Cardiac fibroblast (primary cell): ENCODE results near the gene MYO9A.
"Not testable (repeated sequence)": the region's sequence is repeated elsewhere in the genome, so short reads cannot be mapped to it uniquely, and the experiment has no call there.

Experiments used
- DNase-seq, 2 donors: peaks; one replicate each; pipeline versions ENCODE4 v3.0.0 to v3.0.0-alpha.2; 2010; ENCODE audit warnings: low read depth in 2 of 2
- H3K4me3 ChIP-seq, 2 donors: replicated peaks in 1 of 2; 1 replicate in 1 of 2; 2 replicates in 1 of 2; pipeline ENCODE4 v1.5.1; 2011; ENCODE audit warnings: low read depth in 2 of 2, low read length in 2 of 2, mild to moderate bottlenecking in 2 of 2, moderate library complexity in 1 of 2
- CTCF ChIP-seq: IDR thresholded peaks from one replicate; pipeline ENCODE4 v1.5.1; 2011; ENCODE audit warnings: low read depth, mild to moderate bottlenecking, low read length, inconsistent platforms

The MYO9A gene

DNA sequence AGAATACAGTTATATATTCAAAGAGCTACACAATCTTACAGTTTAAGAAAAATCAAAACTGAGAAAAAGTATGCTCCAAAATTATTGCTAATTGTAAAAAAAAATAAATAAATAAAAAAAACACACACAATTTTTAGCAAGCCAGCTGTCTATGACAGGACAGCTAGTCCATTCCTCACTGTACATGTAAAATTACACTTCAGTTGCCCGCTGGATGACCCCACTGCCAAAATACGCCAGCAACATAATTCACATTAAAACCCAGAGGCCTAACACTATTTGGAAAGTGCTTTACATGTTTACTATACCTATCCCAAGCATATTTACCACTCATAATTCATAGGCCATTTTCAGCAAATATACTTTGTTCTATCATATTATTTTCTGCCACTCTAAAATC, 5.8 kb downstream of the MYO9A start:
- DNase-seq, result peak; percentile 16 to 27
- no peak for TF ChIP-seq CTCF
- H3K4me3 ChIP-seq, result no peak overlapping the region

GRCh38 chr15:72110355-72110754, 7.6 kb downstream of the MYO9A start:
- no peak overlapping the region for H3K4me3 ChIP-seq
- no peak for DNase-seq
- TF ChIP-seq CTCF, result no peak

DNA sequence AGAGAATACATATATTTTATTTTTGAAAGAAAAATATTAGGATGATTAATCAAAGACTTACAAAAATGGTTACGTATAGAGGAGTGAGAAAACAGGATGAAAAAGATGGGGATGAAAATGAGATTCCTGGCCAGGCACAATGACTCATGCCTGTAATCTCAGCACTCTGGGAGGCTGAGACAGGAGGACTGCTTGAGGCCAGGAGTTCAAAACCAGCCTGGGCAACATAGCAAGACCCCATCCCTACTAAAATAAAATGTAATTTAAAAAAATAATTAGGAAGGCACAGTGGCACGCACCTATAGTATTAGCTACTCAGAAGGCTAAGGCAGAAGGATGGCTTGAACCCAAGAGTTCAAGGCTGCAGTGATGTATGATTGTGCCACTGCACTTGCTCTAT, 11.9 kb downstream of the MYO9A start:
- H3K4me3 ChIP-seq, result no peak overlapping the region
- DNase-seq, result no peak
- no peak for TF ChIP-seq CTCF

- DNase-seq, result no peak
- H3K4me3 ChIP-seq, result no peak overlapping the region
- no peak for TF ChIP-seq CTCF
Observed at GRCh38 chr15:72105111-72105510, 12.8 kb downstream of the MYO9A start.

DNA sequence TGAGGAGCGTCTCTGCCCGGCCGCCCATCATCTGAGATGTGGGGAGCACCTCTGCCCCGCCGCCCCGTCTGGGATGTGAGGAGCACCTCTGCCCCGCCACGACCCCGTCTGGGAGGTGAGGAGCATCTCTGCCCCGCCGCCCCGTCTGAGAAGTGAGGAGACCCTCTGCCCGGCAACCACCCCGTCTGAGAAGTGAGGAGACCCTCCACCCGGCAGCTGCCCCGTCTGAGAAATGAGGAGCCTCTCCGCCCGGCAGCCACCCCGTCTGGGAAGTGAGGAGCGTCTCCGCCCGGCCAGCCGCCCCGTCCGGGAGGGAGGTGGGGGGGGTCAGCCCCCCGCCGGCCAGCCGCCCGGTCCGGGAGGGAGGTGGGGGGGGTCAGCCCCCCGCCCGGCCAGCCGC, 17.4 kb downstream of the MYO9A start:
- H3K4me3 ChIP-seq, DNase-seq: not testable (repeated sequence)

DNA sequence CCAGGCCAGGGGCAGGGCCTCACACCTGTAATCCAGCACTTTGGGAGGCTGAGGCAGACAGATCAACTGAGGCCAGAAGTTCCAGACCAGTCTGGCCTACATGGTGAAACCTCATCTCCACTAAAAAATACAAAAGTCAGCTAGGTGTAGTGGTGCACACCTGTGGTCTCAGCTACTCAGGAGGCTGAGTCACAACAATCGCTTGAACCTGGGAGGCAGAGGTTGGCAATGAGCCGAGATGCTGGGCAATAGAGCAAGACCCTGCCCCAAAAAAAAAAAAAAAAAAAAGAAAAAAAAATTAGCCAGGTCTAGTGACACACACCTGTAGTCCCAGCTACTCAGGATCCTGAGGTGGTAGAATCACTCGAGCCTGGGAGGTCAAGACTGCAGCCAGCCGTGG, 18.8 kb downstream of the MYO9A start:
- TF ChIP-seq CTCF, result no peak
- no peak for DNase-seq
- no peak overlapping the region for H3K4me3 ChIP-seq

DNA sequence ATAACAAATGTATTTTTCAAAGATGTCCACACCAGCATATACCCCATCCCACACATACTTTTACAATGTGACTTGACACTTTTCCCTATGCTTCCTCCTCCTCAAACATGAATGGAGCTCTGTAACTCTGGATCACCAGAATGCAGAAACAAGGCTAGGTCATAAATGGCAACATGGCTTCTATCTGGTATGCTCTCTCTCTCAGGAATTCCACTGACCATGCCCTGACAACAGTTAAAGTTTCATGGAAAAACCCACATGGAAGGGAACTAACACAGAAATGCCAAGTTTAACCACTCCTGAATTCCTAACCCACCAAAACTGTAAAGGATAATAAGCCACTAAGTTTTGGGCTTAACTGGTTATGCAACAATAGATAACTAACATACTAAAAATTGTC, 19.9 kb downstream of the MYO9A start:
- H3K4me3 ChIP-seq, result no peak overlapping the region
- peak in 1 of 2 donors; percentile 14 for DNase-seq
- no peak for TF ChIP-seq CTCF

DNA sequence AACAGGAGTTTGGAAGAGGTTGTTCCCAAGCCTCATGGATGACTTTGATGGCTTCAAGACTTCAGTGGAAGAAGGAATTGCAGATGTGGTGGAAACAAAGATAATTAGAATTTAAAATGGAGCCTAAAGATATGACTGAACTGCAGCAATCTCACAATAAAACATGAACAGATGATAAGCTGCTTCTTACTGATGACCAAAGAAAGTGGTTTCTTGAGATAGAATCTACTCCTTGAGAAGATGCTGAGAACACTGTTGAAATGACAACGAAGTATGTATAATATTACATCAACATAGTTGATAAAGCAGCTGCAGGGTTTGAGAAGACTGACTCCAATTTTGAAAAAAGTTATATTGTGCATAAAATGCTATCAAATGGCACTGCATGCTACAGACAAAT, 21.2 kb downstream of the MYO9A start:
- no peak for DNase-seq
- TF ChIP-seq CTCF, result no peak
- H3K4me3 ChIP-seq, result no peak overlapping the region
